Liver (tissue), 9 donors: ENCODE measurements around the gene ANKRD16. TPM values are rescaled to one million over a fixed set of nuclear protein-coding genes. Genes with fewer than 3 reads are reported as not detected.

Experiments used
- DNase-seq: peaks from one replicate; pipeline ENCODE4 v3.0.0-alpha.2; 2017; ENCODE audit warnings: low spot score
- H3K27ac ChIP-seq, 2 donors: one replicate each; pipeline ENCODE4 v1.7.0; 2013; ENCODE audit warnings: inconsistent platforms in 2 of 2, low read length in 2 of 2, control low read depth in 1 of 2, low read depth in 1 of 2, mild to moderate bottlenecking in 1 of 2
- H3K27me3 ChIP-seq, 4 donors: one replicate each; pipeline versions ENCODE4 v1.6.1 to v1.7.0; 2013; ENCODE audit warnings: low read length in 3 of 4, inconsistent platforms in 1 of 4, mild to moderate bottlenecking in 1 of 4, moderate library complexity in 1 of 4; ENCODE audit not compliant: control insufficient read depth in 4 of 4, insufficient read depth in 4 of 4
- H3K36me3 ChIP-seq, 4 donors: one replicate each; pipeline versions ENCODE4 v1.6.1 to v1.7.0; 2013; ENCODE audit warnings: low read length in 3 of 4, mild to moderate bottlenecking in 3 of 4, low read depth in 1 of 4, moderate library complexity in 1 of 4; ENCODE audit not compliant: control insufficient read depth in 4 of 4, insufficient read depth in 3 of 4
- H3K4me1 ChIP-seq, 4 donors: one replicate each; pipeline versions ENCODE4 v1.6.1 to v1.7.0; 2013; ENCODE audit warnings: low read length in 3 of 4, mild to moderate bottlenecking in 3 of 4, moderate library complexity in 1 of 4; ENCODE audit not compliant: control insufficient read depth in 4 of 4, insufficient read depth in 4 of 4
- H3K4me3 ChIP-seq, 3 donors: one replicate each; pipeline versions ENCODE4 v1.6.1 to v1.7.0; 2013; ENCODE audit warnings: low read length in 3 of 3, control low read depth in 1 of 3, low read depth in 1 of 3, mild to moderate bottlenecking in 1 of 3
- H3K9ac ChIP-seq, 2 donors: one replicate each; pipeline ENCODE4 v1.7.0; 2013; ENCODE audit warnings: low read length in 2 of 2, mild to moderate bottlenecking in 2 of 2, moderate library complexity in 2 of 2, control low read depth in 1 of 2, low read depth in 1 of 2
- H3K9me3 ChIP-seq, 4 donors: one replicate each; pipeline versions ENCODE4 v1.6.1 to v1.7.0; 2013; ENCODE audit warnings: low read length in 3 of 4; ENCODE audit not compliant: control insufficient read depth in 4 of 4
- ATF3 ChIP-seq: IDR thresholded peaks from 2 replicates; pipeline ENCODE4 v1.6.1; 2016; ENCODE audit warnings: antibody characterized with exemption
- CTCF ChIP-seq: fragments of 150-350 bp; IDR thresholded peaks from 2 replicates; pipeline ENCODE4 v1.5.1; 2017; ENCODE audit warnings: improper control_type of control experiment, low read depth, low read length; ENCODE audit not compliant: missing input control
- EGR1 ChIP-seq, 2 donors: IDR thresholded peaks; 2 replicates each; pipeline ENCODE4 v1.6.1; 2016 to 2018; ENCODE audit warnings: antibody characterized with exemption in 2 of 2, low read depth in 2 of 2
- FOXA1 ChIP-seq: IDR thresholded peaks from 2 replicates; pipeline ENCODE4 v1.6.1; 2016; ENCODE audit warnings: antibody characterized with exemption
- FOXA2 ChIP-seq: IDR thresholded peaks from 2 replicates; pipeline ENCODE4 v1.6.1; 2016; ENCODE audit warnings: antibody characterized with exemption
- GABPA ChIP-seq, 2 donors: IDR thresholded peaks in 1 of 2; conservative IDR thresholded peaks in 1 of 2; 2 replicates each; pipeline ENCODE4 v1.6.1; 2016; ENCODE audit warnings: antibody characterized with exemption in 2 of 2, mild to moderate bottlenecking in 1 of 2, moderate library complexity in 1 of 2
- HNF4A ChIP-seq, 2 donors: conservative IDR thresholded peaks; 2 replicates each; pipeline ENCODE4 v1.6.1; 2016; ENCODE audit warnings: antibody characterized with exemption in 2 of 2, mild to moderate bottlenecking in 2 of 2
- HNF4G ChIP-seq: IDR thresholded peaks from 2 replicates; pipeline ENCODE4 v1.6.1; 2016; ENCODE audit warnings: antibody characterized with exemption
- JUND ChIP-seq, 2 donors: IDR thresholded peaks; 2 replicates each; pipeline ENCODE4 v1.6.1; 2016; ENCODE audit warnings: antibody characterized with exemption in 2 of 2
- MAX ChIP-seq: IDR thresholded peaks from 2 replicates; pipeline ENCODE4 v1.6.1; 2016; ENCODE audit warnings: antibody characterized with exemption
- NR2F2 ChIP-seq: IDR thresholded peaks from 2 replicates; pipeline ENCODE4 v1.6.1; 2016; ENCODE audit warnings: antibody characterized with exemption
- RAD21 ChIP-seq, 2 donors: IDR thresholded peaks; 2 replicates each; pipeline ENCODE4 v1.6.1; 2016; ENCODE audit warnings: antibody characterized with exemption in 2 of 2, mild to moderate bottlenecking in 2 of 2
- REST ChIP-seq: IDR thresholded peaks from 2 replicates; pipeline ENCODE4 v1.6.1; 2016; ENCODE audit warnings: antibody characterized with exemption, mild to moderate bottlenecking
- RXRA ChIP-seq, 2 donors: IDR thresholded peaks; 2 replicates each; pipeline ENCODE4 v1.6.1; 2017 to 2018; ENCODE audit warnings: antibody characterized with exemption in 2 of 2, mild to moderate bottlenecking in 1 of 2
- SP1 ChIP-seq: IDR thresholded peaks from 2 replicates; pipeline ENCODE4 v1.6.1; 2018; ENCODE audit warnings: antibody characterized with exemption, mild to moderate bottlenecking
- TAF1 ChIP-seq: conservative IDR thresholded peaks from 2 replicates; pipeline ENCODE4 v1.6.1; 2016; ENCODE audit warnings: antibody characterized with exemption, mild to moderate bottlenecking
- YY1 ChIP-seq: IDR thresholded peaks from 2 replicates; pipeline ENCODE4 v1.6.1; 2016; ENCODE audit warnings: antibody characterized with exemption, mild to moderate bottlenecking
- ZBTB33 ChIP-seq: IDR thresholded peaks from 2 replicates; pipeline ENCODE4 v1.6.1; 2016; ENCODE audit warnings: antibody characterized with exemption
- WGBS: extraction: QIAGEN DNeasy Blood & Tissue Kit; methylation state at CpG from one replicate; pipeline ENCODE4 v1.1.7; 2013; 5-methylcytosine and 5-hydroxymethylcytosine counted together
- polyA plus RNA-seq, 2 donors: library from polyadenylated mRNA; stranded (reverse) in 1 of 2; unstranded in 1 of 2; fragments of 200-250 nt in 1 of 2; fragments of >200 nt in 1 of 2; fragmentation: Nextera tagmentation in 1 of 2; extraction: Ambion mirVana in 1 of 2; gene quantifications; one replicate each; pipeline versions ENCODE4 v1.2.1 to v1.2.3, GENCODE V29; 2013 to 2015
- total RNA-seq, 2 donors: library from RNA; depleted of rRNA; stranded (reverse); fragments of >200 nt; gene quantifications; one replicate each; pipeline ENCODE4 v1.2.3, GENCODE V29; 2014
- donor health status: healthy.
- donor health status: healthy.
- donor health status: healthy.
- donor health status: healthy.
- donor health status: healthy.

ANKRD16 gene
- total and polyA plus RNA-seq, 4 donors = 1.1 to 3.6 (median 2.3) TPM

- peaks cover 9 to 23% (median 18%) of the 10 kb centered on the region in 4 donors for H3K36me3 ChIP-seq
- no peak overlapping the region for H3K27ac ChIP-seq
- H3K4me3 ChIP-seq = no peak overlapping the region
- no peaks in the 10 kb centered on the region for H3K9me3 ChIP-seq
- no peaks in the 10 kb centered on the region for H3K27me3 ChIP-seq
- peaks cover 5 to 8% (median 7%) of the 10 kb centered on the region in 4 donors for H3K4me1 ChIP-seq
- TF ChIP-seq ATF3 = no peak
- no peak for TF ChIP-seq HNF4A (conservative IDR thresholded peaks at IDR 0.05)
- no peak for TF ChIP-seq SP1
- TF ChIP-seq YY1 = no peak
- TF ChIP-seq REST = no peak
- TF ChIP-seq RXRA (IDR thresholded peaks at IDR 0.05) = no peak
- TF ChIP-seq JUND (IDR thresholded peaks at IDR 0.05) = no peak
- TF ChIP-seq EGR1 (IDR thresholded peaks at IDR 0.05; ENCODE audit: low read depth in 2 of 2) = no peak
- TF ChIP-seq HNF4G = no peak
- TF ChIP-seq FOXA2 = no peak
- no peak for TF ChIP-seq FOXA1
- no peak for TF ChIP-seq TAF1
- TF ChIP-seq GABPA (IDR thresholded peaks at IDR 0.05 in 1 of 2, conservative IDR thresholded peaks at IDR 0.05 in 1 of 2) = no peak
- no peak for TF ChIP-seq ZBTB33
- WGBS = 97% methylated on average over 18 of the region's 18 CpGs
- no peak for DNase-seq
- no peak overlapping the region for H3K9ac ChIP-seq
Measured at GRCh38 chr10:5937016-5937415, 47.3 kb upstream of the ANKRD16 start.

- H3K4me1 ChIP-seq = peaks cover 9 to 15% (median 11%) of the 10 kb centered on the region in 4 donors
- H3K9ac ChIP-seq = no peak overlapping the region
- H3K4me3 ChIP-seq = no peak overlapping the region
- WGBS = 62% methylated on average over 10 of the region's 10 CpGs
- peaks cover 9 to 23% (median 18%) of the 10 kb centered on the region in 4 donors for H3K36me3 ChIP-seq
- H3K9me3 ChIP-seq = no peaks in the 10 kb centered on the region
- H3K27me3 ChIP-seq = no peaks in the 10 kb centered on the region
- DNase-seq = no peak
- peak overlapping the region in 1 of 2 donors; percentile 23 for H3K27ac ChIP-seq
- TF ChIP-seq EGR1 (IDR thresholded peaks at IDR 0.05; ENCODE audit: low read depth in 2 of 2) (no peak), MAX (no peak), ATF3 (no peak), ZBTB33 (no peak), HNF4G (no peak), TAF1 (no peak), HNF4A (conservative IDR thresholded peaks at IDR 0.05) (peak in 1 of 2 donors; percentile 12), SP1 (no peak), RXRA (IDR thresholded peaks at IDR 0.05) (peak in 1 of 2 donors; percentile 12), FOXA1 (no peak), RAD21 (IDR thresholded peaks at IDR 0.05) (no peak), GABPA (IDR thresholded peaks at IDR 0.05 in 1 of 2, conservative IDR thresholded peaks at IDR 0.05 in 1 of 2) (no peak), YY1 (no peak), JUND (IDR thresholded peaks at IDR 0.05) (no peak), CTCF (no peak), FOXA2 (no peak), NR2F2 (no peak)
Measured at GRCh38 chr10:5935628-5936027, 45.9 kb upstream of the ANKRD16 start.
